NCI-H1417 treated with DMSO at 0.1 percent for 48 hours (cell line): Measurements from ENCODE around the gene ALPI.

Source experiments
- DNase-seq: peaks from one replicate; lab custom pipeline; 2025; lab: John Stamatoyannopoulos, UW

ALPI gene

DNA sequence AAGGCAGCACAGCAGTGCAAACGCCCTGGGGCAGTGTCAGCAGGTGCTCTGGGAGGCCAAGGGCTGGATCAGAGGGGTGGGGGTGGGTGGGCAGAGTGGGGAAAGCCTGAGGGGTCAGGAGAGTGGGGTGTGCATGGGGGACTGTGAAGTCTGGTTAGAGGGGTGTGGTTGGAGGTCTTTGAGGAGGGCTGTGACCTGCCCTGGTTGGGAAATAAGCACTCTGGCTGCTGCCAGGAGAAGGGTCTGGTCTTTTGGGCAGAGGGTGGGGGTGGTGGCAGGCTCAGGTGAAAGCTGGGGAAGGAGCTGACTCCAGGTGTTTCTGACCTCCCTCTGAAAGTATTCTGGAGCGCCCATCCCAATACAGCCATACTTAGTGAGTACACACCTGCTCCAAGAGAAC, 4.2 kb downstream of the ALPI start:
- DNase-seq = no peak

DNA sequence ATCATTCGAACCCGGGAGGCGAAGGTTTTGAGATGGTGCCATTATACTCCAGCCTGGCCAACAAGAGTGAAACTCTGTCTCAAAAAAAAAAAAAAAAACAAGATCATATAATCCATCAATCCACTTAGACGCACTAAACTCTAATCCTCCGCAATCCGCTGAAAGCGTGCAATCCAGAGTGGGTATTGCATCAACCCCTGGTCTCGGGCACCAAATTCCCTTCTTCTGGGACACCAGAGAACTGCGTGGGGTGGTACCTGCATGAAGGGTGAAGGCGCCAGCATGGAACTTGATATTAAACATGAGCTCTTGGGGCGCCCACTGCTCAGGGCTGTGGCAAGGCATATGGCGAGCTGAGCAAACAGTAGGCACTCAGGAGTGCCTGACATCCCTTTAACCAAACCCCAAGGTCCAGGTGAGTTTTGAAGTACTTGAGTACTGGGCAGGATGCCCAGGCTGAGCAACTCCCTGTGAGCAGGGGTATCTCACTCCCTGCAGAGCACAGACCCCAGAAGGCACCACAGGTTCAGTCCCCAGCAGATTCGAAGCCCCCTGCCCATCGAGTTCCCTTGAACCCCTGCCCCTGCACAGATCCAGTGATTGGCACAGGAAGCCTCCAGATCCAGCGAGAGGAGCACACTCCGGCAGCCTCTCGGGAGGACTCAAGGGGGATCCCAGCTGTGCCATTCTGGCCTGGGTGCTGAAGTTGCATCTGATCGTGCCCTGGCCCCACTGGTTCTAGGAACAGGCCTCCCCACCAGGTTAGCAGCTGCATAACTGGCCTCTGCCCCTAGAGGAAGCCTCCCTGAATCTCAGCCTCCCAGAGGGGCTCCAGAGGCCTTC, 8.0 kb downstream of the ALPI start:
- no peak for DNase-seq

DNA sequence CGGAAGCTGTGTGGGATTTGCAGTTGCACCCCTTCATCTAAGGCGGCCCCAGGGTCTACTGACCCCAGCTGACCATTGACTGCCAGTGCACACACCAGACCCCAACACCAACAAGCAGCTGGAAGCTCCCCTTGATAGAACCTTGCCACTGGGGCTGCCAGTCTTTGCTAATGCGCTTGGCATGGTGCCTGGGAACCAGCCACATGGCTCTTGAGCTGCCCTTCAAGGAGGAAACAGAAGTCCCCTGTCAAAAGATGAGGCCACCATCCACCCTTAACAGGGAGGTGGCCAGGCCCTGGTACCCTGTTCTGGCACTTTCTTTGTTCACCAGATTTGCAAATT, 8.6 kb downstream of the ALPI start:
- DNase-seq = no peak

DNA sequence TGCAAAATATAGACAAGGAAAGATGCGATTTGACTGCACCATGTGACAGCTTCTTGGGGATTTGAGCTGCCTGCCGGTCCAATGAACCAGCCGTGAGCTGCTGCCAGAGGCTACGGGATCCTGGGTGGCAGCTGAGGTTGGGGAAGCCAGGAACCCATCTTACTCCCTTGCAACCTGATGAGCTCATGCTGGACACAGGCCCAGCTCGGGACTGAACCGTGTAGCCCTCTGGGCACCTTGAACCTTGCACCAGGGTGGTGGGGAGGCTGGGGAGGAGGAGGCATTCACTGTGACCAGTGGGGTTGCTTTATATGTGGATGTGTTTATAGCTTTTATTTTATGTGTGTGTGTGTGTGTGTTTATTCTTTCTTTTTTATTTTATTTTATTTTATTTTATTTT, 9.1 kb downstream of the ALPI start:
- DNase-seq = no peak

DNA sequence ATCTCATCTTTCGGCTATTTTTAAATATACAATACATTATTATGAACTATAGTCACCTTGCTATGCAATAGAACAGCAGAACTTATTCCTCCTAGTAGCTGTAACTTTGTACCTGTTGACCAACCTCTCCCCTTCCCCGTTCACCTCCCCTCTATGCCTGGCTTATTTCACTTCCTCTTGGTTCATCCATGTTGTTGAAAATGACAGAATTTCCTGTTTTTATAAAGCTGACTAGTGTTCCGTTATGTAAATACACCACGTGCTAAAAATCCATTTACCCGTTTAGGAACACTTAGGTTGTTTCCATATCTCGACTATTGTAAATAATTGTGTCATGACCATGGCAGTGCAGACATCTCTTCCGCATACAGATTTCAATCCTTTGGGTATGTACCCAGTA, 10.3 kb downstream of the ALPI start:
- no peak for DNase-seq

DNA sequence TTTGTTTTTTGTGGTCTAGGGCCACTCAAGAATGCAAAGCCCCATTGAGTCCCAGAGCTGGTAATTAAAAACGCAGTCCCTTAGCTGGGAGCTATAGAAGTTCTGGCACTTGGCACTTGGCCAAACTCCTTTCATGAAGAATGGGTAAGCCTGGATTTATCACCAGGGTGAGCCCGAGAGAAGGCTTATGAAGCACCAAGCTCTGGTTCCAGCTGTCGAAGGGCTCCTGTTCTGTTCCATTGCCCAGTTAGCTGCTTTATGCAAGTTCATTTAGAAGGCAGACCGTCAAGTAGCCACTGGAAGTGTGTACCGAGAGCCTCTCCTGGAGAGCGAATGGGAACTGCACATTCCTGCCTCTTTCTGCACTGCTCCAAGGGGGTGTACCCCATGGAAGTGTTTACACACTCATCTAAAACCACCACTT, 17.5 kb downstream of the ALPI start:
- no peak for DNase-seq

DNA sequence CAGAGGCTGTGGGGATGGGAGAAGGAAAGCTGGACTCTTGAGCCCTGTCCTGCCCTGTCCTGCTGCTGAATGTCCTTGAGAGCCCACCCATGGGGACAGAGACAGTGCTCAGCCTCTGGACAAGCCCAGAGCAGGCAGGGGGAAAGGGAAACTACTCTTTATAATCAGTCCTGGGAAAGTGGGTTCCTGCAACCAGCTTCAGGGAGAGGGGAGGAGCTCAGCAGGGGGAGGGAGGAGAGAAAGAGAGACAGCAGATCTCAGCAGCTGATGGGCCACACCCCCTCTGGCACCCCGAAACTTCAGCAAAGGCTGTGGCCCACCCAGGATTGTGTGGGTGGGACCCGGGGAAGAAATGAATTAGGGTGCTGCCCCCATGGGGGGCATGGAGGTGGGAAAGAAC, 20.1 kb downstream of the ALPI start:
- DNase-seq = no peak

DNA sequence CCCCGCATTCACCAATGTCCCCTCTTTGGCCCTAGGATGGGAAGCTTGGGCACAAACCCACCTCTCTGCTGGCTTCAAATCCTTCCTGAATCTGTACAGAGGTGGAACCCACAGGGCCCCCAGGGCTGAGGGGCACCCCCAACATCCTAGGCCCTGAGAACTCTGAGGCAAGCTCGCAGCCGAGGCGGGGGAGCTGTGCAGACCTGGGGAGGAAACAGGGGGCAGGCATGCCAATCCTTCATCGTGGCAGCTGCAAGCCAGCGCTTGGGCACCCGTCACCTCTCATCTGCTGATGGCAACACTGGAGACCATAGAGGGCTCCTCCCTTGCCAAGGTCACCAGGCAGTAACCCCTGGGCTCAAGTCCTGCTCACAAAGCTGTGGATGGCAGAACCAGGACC, 20.8 kb downstream of the ALPI start:
- no peak for DNase-seq

DNA sequence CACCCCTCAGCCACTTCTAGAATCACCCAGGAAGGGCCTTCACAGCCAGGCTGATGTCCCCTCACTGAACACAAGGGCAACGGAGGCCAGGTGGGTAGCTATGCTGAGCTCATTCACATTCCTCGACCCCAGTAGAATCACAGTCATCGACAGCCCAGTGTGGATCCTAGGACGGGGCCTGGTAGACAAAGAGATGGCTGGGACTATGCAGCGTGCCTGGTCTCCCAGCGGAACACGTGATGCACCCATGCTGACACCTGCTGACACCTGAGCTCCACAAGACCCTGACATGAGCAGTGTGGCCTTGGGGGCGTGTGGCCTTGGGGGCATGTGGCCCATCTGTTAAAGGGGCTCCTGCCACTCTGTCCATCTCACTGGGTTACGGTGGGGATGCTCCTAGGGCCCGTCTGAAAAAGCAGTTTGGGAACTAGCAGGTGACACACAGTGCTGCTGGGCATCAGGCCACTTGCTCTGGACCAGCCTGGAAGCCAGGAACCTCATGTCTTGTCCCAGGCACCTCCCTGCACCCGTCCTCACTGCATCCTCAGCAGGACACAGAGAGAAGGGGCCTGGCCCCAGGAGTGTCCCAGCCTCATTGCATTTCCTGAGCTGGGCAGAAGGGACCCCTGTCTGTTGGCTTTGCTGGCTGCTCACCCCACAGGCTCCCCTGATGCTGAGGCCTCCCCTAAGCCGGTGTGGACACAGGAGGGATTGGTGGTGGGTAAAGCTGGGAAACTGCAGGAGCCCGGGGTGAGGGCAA, 22.0 kb downstream of the ALPI start:
- DNase-seq = no peak

DNA sequence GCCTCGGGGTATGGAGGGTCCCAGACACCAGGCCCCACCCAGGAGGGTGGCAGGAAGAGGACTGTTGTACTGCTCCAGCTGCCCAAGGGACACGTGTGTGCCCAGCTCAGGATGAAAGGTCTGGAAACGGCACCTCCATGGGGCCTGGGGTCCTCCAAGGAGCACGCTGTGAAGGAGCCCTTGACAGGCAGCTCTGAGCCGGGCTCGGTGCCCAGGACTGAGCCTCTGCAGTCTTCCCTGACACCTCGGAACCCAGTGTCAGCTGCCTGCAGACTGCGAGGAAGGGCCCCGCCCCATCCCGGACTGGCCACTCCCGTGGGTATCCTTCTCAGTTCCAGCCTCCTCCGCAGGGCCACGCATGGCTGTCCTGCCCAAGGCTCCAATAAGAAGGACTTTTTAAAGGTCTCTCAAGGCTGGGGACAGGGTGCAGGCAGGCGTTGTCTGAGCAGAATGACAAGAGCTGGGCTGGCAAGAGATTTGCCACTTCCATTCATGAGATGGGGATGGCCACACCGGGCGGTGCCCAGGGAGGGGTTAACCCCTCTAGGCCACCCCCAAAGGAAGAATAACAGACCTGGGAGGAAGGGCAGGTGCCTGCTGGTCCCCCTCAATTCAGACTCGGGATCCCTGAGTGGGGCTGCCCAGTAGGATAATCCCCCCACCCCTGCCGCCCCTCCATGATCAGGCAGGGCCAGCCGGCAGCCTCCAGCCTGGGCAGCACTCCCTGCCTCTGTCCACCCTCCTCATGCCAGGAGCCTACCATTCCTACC, 22.8 kb downstream of the ALPI start:
- no peak for DNase-seq

DNA sequence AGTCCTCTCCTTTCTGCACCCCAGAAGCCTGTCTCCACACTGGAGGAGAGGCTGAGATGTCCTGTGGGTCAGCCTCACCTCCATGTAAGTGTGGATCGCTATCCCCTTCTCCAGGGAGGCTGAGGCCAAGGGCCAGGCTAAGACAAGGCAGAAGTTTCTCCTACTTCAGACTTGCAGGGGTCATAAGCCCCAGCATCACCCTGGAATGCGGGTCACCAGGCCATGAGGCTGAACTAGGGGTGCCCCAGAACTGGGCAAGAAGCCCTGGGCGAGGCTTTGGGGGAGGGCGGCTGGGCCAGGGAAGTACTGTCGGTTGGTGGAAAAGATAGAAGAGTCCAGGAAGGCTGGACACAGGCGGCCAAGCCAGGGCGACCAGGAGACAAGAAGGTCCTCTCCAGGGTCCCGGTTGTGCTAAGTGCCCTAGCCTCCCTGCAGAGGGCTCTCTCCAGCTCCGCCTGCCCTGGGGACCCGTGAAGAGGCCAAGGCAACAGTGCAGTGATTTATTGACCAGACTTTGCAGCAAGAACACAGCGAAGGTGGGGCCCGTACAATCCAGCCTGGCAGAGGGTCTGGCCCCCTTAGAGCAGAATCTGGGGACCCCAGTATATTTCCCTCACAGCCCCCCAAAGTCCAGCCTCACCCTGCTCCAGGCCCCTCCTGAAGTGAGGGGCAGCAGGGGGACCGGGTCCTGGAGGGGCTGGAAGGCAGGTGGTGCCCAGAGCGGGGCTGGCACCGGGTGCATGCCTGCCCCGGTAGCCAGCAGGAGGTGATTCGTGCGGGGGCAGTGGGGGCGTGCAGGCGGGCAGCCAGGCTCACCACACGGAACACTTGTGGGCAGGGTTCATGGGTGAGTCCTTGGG, 23.6 kb downstream of the ALPI start:
- DNase-seq = no peak

DNA sequence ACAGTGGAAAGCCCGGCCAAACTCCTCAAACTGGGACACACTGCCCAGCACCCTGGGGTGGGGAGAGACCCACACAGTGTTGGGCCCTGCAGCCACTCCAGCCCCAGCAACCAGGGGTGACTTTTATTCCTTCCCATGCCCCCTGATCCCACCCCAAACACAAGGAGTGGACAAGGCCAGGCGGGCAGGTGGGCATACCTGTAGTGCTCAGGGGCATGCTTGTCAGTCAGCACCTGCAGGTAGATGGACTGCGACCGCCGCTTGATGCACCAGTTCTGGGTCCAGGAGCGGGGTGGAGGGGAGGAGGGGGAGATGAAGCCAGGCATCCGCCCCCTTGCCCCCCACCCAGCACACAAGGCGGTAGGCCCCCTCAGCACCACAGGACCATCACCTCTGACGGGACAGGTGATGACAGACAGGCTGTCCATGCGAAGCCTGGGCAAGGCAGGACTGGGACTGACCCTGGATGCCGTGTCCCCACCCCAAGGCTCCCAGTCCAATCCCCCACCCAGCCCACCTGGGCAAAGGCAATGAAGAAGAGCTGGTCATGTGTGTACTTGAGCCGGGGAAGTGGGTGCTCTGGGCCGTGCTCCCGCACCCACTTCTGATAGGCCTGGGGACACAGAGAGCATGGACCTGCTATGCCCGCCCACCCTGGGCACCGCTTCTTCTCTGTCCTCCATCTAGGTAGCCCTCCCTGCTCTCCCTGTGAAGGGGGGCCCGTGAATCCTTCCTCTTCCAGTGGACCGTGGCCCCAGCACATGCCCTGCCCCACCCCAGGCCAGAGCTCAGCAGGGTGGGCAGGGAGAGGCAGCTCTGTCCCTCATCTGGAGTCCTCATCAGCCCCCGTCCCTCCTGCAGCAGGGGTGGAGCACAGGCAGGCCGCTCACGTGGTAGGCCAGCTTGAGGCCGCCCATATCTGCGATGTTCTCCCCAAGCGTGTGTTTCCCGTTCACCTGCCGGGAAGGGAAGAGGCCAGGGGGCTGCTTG, 24.5 kb downstream of the ALPI start:
- DNase-seq = no peak

DNA sequence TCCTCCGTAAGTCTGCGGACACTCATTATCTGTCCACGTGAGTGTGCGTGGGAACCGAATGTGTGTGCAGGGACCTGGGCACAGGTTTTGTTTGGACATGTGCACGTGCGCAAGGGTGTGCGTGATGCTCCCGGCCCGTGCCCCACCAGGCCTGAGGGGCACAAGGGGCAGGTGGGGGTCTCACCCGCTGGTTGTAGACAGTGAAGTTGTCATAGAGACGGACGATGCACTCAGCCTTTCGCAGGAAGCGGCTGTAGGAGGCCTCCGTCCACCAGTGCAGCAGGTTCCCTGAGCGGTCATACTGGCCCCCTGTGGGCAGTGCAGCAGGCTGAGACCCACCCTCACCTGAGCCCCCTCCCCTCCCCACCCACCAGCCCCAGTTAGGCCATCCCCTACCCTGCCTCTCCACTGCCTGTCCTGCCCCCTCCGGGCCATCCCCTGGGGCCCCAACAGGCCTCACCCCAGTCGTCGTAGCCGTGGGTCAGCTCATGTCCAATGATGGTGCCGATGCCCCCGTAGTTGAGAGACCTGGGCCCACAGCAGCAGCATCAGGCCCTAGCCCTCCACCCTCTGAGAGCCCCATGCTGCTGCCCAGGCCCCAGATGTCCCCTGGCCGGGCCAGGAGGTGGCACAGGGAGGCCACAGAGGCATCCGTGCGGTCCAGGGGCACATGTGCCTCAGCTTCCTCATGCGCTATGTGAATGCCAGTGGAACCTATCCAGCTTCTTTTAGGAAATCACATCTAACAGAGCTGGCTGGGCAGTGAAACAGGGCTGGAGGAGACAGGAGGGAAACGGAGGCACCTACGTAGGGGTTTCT, 25.6 kb downstream of the ALPI start:
- no peak for DNase-seq

DNA sequence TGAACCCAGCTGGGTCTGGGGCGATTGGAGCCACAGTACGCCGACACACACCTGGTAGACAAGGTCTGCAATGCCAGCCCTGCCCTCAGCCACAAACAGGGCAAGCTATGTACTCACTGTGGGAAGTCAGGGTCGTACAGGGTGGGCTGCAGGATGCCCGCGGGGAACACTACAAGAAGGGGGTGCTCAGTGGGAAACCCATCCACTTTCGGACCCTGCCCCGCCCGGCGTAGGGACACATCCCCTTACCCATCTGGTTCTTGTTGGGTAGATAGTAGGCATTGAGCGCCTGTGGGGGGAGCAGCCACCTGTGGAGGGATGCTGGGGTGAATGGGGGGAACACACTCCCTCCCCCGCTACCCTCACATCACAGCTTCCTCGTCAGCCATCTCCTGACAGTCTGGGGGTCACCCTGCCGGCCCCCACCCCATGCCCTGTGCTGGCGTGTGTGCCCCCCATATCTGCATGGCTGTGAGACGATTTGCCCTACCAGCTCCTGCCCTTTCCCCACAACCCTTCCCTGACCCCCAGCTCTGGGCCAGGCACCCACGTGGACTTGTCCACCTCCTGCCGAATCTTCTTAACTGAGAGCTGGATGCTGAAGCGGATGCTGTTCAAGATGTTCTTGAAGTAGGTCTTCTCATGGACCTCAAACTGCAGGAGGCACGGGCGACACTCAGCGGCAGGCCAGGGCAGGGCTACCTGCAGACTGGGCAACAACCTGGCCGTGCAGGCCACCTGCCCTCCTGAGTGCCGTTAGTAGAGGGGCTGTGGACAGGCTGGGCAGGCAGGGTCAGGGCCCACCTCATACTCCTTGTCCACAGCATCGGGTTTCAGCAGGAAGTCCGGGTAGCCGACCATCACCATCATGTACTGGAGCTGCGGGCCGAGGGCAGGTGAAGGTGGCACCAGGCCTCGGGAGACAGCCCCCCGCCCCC, 26.6 kb downstream of the ALPI start:
- DNase-seq = no peak

DNA sequence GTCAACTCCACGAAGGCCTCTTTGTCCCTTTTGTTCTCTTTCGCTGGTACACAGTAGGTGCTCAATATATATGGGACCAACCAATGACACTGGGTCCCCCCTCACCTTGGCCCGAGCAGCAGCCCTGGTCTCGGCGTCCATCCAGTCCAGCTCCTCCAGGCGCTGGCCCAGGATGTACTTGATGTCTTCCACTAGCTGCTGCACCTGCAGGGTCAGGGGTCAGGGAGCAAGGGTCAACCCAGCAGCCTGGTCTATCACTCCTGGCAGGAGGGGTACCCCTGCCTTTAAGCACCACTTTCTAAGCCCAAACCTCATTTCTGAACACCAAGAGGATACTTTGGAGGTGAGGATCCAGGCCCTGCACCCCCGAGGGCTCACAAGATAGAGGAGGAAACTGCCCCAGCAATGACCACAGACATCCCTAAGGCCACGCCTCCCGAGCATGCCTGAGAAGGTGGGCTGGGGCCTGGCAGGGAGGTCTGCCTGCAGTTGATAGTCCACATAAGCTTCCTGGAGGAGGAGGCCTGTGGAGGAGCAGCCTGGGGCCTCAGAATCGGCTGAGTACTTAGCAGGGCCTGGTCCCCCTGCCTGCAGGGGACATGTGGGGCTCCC, 27.5 kb downstream of the ALPI start:
- DNase-seq = no peak

DNA sequence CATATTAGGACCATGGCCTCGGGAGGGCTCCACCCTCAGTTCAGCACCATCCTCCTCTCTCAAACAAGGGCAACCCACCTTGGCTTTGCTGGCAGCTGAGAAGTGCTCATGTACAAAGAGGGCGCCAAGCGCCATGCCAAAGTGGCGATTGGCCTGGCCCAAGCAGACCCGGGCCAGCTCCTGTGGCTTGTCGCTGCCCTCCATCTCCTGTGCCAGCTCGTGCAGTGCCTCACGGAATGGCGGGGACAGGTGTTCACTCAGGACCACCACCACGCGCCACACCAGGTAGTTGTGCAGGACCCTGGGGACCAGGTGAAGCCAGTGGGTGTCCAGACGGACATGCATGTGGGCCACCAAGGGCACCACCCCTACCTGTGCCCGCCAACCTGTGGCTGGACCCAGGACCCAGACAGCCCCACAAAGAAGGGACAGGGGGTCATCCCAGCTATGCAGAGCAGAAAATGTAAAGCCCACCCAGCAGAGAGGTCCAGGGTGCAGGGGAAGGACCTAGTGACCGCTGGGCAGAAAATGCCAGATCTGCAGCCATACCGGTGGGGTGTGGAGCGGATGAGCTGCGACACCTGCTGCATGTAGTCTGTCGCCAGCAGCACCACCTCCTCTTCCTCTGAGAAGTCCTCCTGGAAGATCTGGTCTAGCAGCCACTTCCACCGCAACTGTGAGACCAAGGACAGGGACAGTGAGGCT, 28.1 kb downstream of the ALPI start:
- DNase-seq = no peak

DNA sequence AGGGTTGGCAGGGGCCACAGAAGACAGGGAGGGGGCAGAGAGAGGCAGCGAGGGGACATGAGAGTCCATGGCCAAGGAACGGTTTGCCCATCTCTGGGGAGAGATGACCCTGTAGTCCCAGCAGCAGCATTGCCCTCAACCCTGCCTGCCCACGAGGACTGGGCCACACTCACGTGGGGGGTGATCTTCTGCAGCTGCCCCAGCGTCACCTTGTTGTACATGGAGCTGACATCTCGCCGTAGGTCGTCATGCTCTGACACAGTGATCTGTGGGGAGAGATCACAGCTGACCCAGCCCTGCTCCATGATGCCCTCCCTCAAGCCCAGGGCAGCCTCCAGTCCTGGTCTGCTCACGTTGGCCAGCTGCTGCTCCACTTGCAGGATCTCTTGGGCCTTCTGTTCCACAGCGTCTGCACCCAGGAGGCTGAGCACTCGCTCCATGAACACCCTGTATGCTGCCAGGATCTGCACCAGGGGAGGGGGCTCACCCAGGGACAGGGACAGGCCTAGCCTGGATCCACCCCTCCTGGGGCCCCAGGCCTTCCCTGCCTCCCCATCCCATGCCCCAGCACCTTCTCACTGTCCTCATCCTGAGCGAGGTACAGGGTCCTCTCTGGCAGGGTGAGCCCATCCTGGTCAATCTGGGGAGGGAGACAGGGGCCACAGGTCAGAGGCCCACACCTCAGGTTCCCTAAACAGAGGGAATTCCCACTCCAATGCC, 28.8 kb downstream of the ALPI start:
- no peak for DNase-seq
